Heart left ventricle (tissue), 16 donors: ENCODE measurements around the gene ESYT2. TPM values are rescaled to one million over a fixed set of nuclear protein-coding genes. Genes with fewer than 3 reads are reported as not detected.

ENCODE experiments used
- ATAC-seq, 4 donors: fragments of 200-7000 bp; cut with Tn5 transposase; one replicate each; pipeline ENCODE4 v1.9.1; 2020 to 2022; ENCODE audit warnings: moderate library complexity in 4 of 4, mild to moderate bottlenecking in 3 of 4, moderate number of reproducible peaks in 1 of 4
- DNase-seq, 5 donors: peaks; one replicate each; pipeline ENCODE4 v3.0.0-alpha.2; 2020
- H3K27ac ChIP-seq, 12 donors: fragments of 200-600 bp; sonication (generic) in 4 of 12; one replicate each; pipeline versions ENCODE4 v1.5.0 to v1.8.0; 2016 to 2022; ENCODE audit warnings: mild to moderate bottlenecking in 2 of 12
- H3K27me3 ChIP-seq, 9 donors: fragments of 200-600 bp; sonication (generic) in 2 of 9; one replicate each; pipeline versions ENCODE4 v1.5.1 to v1.8.0; 2016 to 2022; ENCODE audit warnings: mild to moderate bottlenecking in 3 of 9
- H3K36me3 ChIP-seq, 9 donors: fragments of 200-600 bp; sonication (generic) in 2 of 9; one replicate each; pipeline versions ENCODE4 v1.5.0 to v1.8.0; 2018 to 2022; ENCODE audit warnings: mild to moderate bottlenecking in 2 of 9
- H3K4me1 ChIP-seq, 12 donors: fragments of 200-600 bp; sonication (generic) in 4 of 12; one replicate each; pipeline versions ENCODE4 v1.5.0 to v1.8.0; 2016 to 2022; ENCODE audit warnings: mild to moderate bottlenecking in 3 of 12
- H3K4me3 ChIP-seq, 12 donors: fragments of 200-600 bp; sonication (generic) in 4 of 12; one replicate each; pipeline versions ENCODE4 v1.5.0 to v1.8.0; 2017 to 2022; ENCODE audit warnings: mild to moderate bottlenecking in 9 of 12, moderate library complexity in 4 of 12
- H3K9me3 ChIP-seq, 12 donors: fragments of 200-600 bp; sonication (generic) in 4 of 12; one replicate each; pipeline versions ENCODE4 v1.5.0 to v1.8.0; 2016 to 2022; ENCODE audit warnings: mild to moderate bottlenecking in 1 of 12
- POLR2A ChIP-seq, 2 donors: fragments of 450-650 bp; IDR thresholded peaks; one replicate each; pipeline ENCODE4 v1.6.1; 2017; ENCODE audit warnings: antibody characterized with exemption in 2 of 2, mild to moderate bottlenecking in 2 of 2, moderate library complexity in 2 of 2
- WGBS, 4 donors: extraction: QIAGEN DNeasy Blood & Tissue Kit in 2 of 4; methylation state at CpG; one replicate each; pipeline versions ENCODE4 v1.1.5 to v1.1.7; 2013 to 2018; 5-methylcytosine and 5-hydroxymethylcytosine counted together
- intact Hi-C, 10 donors: fragments of 100-400 bp; cut with DNase I; formaldehyde crosslinking; loops; one replicate each; pipeline versions ENCODE4 v1.11.1 to v1.14.2; 2022
- polyA plus RNA-seq, 2 donors: library from polyadenylated mRNA; stranded (reverse); fragments of 200-250 nt; gene quantifications; one replicate each; pipeline ENCODE4 v1.2.3, GENCODE V29; 2013
- total RNA-seq, 9 donors: library from RNA; depleted of rRNA in 2 of 9; stranded (reverse); fragments of >200 nt in 2 of 9; fragmentation: NEBNext Ultra II Directional in 3 of 9; extraction: Animal tissue kit (Norgen Biotek cat#: 25700) in 3 of 9; gene quantifications; one replicate each; pipeline versions ENCODE4 v1.1.0 to v1.2.4, GENCODE V29; 2016 to 2023
- TF ChIP-seq, protein P1 (sequence below), 12 donors: fragments of 200-600 bp; sonication (generic) in 4 of 12; IDR thresholded peaks; one replicate each; pipeline versions ENCODE4 v1.5.0 to v1.8.0; 2018 to 2022; ENCODE audit warnings: antibody characterized with exemption in 12 of 12, mild to moderate bottlenecking in 5 of 12
- donor health status: ischemic (EF 13 %, LVEDD 7.1; RV severe dilation, severe dysfunction).
- donor health status: healthy with polysubstance abuse.
- donor health status: DM: no; HTN: yes; CAD: no.
- donor health status: DM: no; HTN: no; CAD: no.
- donor health status: ischemic (EF 25% LVEDD 6.9; RV normal size, moderate dysfunction).
- donor health status: ischemic (EF 25% LVEDD 5.7; RV mildly dilated, moderate dysfunction).
- donor health status: healthy.
- donor health status: DM: yes; HTN: yes; CAD: no.
- donor health status: ischemic (EF 35%, LVEDD 5.7; RV mildly dilated, moderate dysfunction).
- donor health status: nonischemic (EF 11% LVEDD 7.7; RV severe dilation, severe dysfunction).
- donor health status: DM: yes; HTN: yes; CAD: no.
- donor health status: PGD.
- donor health status: ischemic (EF 29% LVEDD 5.4; RV normal size, mild dysfunction).
- donor health status: nonischemic (EF 23%, LVEDD 6.1; RV moderate dilation, normal function).

ESYT2 gene
- total and polyA plus RNA-seq, 11 donors, result 16.2 to 91.8 (median 49.8) TPM

DNA sequence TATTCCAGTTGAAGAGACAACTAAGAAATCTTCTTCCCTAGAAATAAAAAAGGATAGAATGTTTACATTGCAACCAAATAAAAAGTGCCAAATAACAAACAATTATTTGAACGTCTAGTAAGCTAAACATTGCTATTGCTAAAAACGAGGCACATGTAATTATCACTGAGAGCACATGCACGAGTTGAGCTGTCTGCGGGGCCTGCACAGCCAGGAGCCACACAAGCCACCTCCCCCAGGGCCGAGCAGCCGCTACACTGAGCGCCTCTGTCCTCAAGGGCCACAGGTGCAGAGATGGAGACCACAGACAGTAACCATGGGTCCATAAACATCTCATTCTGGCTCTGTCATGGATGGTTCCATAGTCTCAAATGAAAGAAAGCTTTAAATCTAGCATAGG, 141.9 kb downstream of the ESYT2 start:
- 93 to 97% (median 95%) methylated on average over 7 of the region's 7 CpGs for WGBS, 4 donors
- no peaks in the 10 kb centered on the region for H3K9me3 ChIP-seq
- H3K4me3 ChIP-seq, result no peak overlapping the region
- no peaks in the 10 kb centered on the region for H3K27me3 ChIP-seq
- intact Hi-C loops, result no loop called here
- TF ChIP-seq, protein P1, sequence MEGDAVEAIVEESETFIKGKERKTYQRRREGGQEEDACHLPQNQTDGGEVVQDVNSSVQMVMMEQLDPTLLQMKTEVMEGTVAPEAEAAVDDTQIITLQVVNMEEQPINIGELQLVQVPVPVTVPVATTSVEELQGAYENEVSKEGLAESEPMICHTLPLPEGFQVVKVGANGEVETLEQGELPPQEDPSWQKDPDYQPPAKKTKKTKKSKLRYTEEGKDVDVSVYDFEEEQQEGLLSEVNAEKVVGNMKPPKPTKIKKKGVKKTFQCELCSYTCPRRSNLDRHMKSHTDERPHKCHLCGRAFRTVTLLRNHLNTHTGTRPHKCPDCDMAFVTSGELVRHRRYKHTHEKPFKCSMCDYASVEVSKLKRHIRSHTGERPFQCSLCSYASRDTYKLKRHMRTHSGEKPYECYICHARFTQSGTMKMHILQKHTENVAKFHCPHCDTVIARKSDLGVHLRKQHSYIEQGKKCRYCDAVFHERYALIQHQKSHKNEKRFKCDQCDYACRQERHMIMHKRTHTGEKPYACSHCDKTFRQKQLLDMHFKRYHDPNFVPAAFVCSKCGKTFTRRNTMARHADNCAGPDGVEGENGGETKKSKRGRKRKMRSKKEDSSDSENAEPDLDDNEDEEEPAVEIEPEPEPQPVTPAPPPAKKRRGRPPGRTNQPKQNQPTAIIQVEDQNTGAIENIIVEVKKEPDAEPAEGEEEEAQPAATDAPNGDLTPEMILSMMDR (IDR thresholded peaks at IDR 0.05), result no peak
- ATAC-seq, result no peak
- no peaks in the 10 kb centered on the region for H3K4me1 ChIP-seq
- H3K27ac ChIP-seq, result no peak overlapping the region
- peaks cover 0 to 72% (median 34%) of the 10 kb centered on the region in 9 donors for H3K36me3 ChIP-seq
- no peak for DNase-seq

DNA sequence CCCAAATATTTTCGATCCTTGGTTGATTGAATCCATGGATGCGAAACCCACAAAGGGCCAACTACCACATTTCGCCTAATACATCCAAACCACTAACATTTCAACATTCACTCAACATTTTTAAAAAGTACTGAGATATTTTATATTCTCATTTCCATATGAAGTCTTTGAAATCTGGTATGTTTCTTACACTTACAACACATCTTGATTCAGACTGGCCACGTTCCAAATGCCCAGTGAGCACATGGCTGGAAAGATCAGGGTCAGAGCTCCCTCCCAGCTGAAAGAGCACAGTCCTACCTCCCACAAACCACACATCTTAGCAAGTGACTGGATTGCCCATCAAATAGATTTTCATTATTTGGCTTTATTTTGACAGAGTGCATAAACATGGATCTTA, 143.6 kb downstream of the ESYT2 start:
- no peak for ATAC-seq
- Histone ChIP-seq H3K27ac (no peak overlapping the region), H3K4me1 (no peaks in the 10 kb centered on the region), H3K4me3 (no peak overlapping the region), H3K27me3 (no peaks in the 10 kb centered on the region), H3K9me3 (no peaks in the 10 kb centered on the region), H3K36me3 (peaks cover 0 to 73% (median 26%) of the 10 kb centered on the region in 9 donors)
- DNase-seq, result no peak
- whole genome bisulfite sequencing, 4 donors, result 94 to 98% (median 96%) methylated on average over 4 of the region's 4 CpGs
- intact Hi-C loops, result no loop called here
- TF ChIP-seq, protein P1 (IDR thresholded peaks at IDR 0.05), result no peak
- TF ChIP-seq POLR2A (IDR thresholded peaks at IDR 0.05), result no peak

DNA sequence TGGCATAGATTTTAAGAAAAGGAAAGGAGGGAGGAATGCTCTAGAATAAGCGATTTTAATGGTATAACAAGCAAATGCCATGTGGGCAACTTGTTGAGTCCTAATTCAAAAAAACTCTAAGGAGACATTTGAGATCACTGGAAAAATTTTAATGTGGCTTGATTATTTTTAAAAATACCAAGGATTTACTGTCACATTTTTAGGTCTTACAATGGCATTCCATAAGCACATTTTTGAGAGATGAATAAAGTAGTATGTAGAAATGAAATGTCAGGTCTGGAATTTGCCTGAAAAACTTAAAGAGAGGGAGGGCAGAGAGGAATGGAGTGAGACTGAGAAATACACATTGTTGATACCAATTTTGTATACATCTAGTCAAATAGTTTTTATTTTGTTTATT, 145.0 kb downstream of the ESYT2 start:
- Histone ChIP-seq H3K36me3 (peaks cover 0 to 79% (median 24%) of the 10 kb centered on the region in 9 donors), H3K9me3 (no peaks in the 10 kb centered on the region), H3K4me3 (no peak overlapping the region), H3K27me3 (no peaks in the 10 kb centered on the region), H3K4me1 (no peaks in the 10 kb centered on the region), H3K27ac (no peak overlapping the region)
- 98 to 100% (median 99%) methylated on average over 1 of the region's 1 CpG for WGBS, 4 donors
- TF ChIP-seq, protein P1 (IDR thresholded peaks at IDR 0.05), result no peak
- no peak for TF ChIP-seq POLR2A (IDR thresholded peaks at IDR 0.05)
- DNase-seq, result no peak
- intact Hi-C loops, result no loop called here
- ATAC-seq, result no peak

DNA sequence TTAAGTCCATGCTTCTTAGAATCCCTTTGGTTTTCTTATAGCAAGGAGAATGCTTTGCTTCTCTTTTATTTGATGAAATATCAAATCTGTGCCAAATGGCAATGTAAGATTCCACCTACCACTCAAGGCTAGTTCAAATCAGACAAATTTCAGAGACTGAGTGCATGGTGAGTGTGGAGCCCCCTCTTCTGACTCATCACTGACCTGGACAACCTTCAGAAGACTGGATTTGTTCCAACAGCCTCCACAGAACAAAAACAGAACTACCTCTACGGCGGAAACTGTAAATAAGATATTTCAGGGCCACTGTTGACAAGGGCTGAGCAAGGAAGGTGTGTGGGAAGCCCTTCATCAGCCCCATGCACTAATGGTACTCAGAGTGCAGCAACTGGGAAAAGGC, 145.8 kb downstream of the ESYT2 start:
- peaks cover 0 to 78% (median 26%) of the 10 kb centered on the region in 9 donors for H3K36me3 ChIP-seq
- no peak overlapping the region for H3K27ac ChIP-seq
- TF ChIP-seq POLR2A (IDR thresholded peaks at IDR 0.05), result no peak
- TF ChIP-seq, protein P1 (IDR thresholded peaks at IDR 0.05), result no peak
- ATAC-seq (no peak), DNase-seq (no peak)
- no peaks in the 10 kb centered on the region for H3K9me3 ChIP-seq
- intact Hi-C loops, result no loop called here
- 64 to 74% (median 72%) methylated on average over 2 of the region's 2 CpGs for WGBS, 4 donors
- no peak overlapping the region for H3K4me3 ChIP-seq
- H3K27me3 ChIP-seq, result no peaks in the 10 kb centered on the region
- H3K4me1 ChIP-seq, result no peaks in the 10 kb centered on the region
